HepG2 (cell line): ENCODE results near the gene REPIN1. TPM values are rescaled to one million over a fixed set of nuclear protein-coding genes. Genes with fewer than 3 reads are reported as not detected.

ENCODE experiments used
- GATAD2A ChIP-seq: IDR thresholded peaks from 2 replicates; pipeline ENCODE4 v1.6.1; 2016
- KAT7 ChIP-seq: IDR thresholded peaks from 2 replicates; pipeline ENCODE4 v1.6.1; 2018; ENCODE audit warnings: borderline replicate concordance, missing compliant biosample characterization
- NFIC ChIP-seq: IDR thresholded peaks from 2 replicates; pipeline ENCODE4 v1.6.1; 2012; ENCODE audit warnings: mild to moderate bottlenecking, low read length, inconsistent platforms
- PAX8 ChIP-seq: sonication (generic); formaldehyde crosslinking; IDR thresholded peaks from 2 replicates; pipeline ENCODE4 v1.8.0; 2022; ENCODE audit warnings: mild to moderate bottlenecking, missing genetic modification reagents, borderline replicate concordance
- SAFB2 ChIP-seq: sonication (generic); formaldehyde crosslinking; IDR thresholded peaks from 2 replicates; pipeline ENCODE4 v1.5.1; 2020; ENCODE audit warnings: missing genetic modification reagents, low read depth, mild to moderate bottlenecking, borderline replicate concordance
- SMARCE1 ChIP-seq: fragments of 450-650 bp; IDR thresholded peaks from 2 replicates; pipeline ENCODE4 v1.6.1; 2017; ENCODE audit warnings: borderline replicate concordance
- SSRP1 ChIP-seq: IDR thresholded peaks from 2 replicates; pipeline ENCODE4 v1.6.1; 2016; ENCODE audit warnings: control low read depth
- ZEB1 ChIP-seq: IDR thresholded peaks from 2 replicates; pipeline ENCODE4 v1.6.1; 2012; ENCODE audit warnings: mild to moderate bottlenecking, low read depth, inconsistent platforms; ENCODE audit not compliant: insufficient replicate concordance
- ZKSCAN5 ChIP-seq: sonication (generic); formaldehyde crosslinking; IDR thresholded peaks from 2 replicates; pipeline ENCODE4 v1.5.1; 2020; ENCODE audit warnings: mild to moderate bottlenecking, missing genetic modification reagents
- polyA plus RNA-seq, 8 experiments: library from polyadenylated mRNA; depleted of rRNA in 3 of 8; stranded (reverse) in 7 of 8; unstranded in 1 of 8; fragments of >200 nt; fragmentation: Illumina TruSeq in 4 of 8; extraction: Trizol in 4 of 8; gene quantifications; 2 replicates each; pipeline versions ENCODE4 v1.2.1 to v1.2.3, GENCODE V29; 2011 to 2016; ENCODE audit warnings: low read depth in 4 of 8, missing spikeins in 1 of 8, mixed read lengths in 1 of 8; ENCODE audit not compliant: insufficient read depth in 1 of 8
- total RNA-seq, 5 experiments: library from RNA; depleted of rRNA; stranded (reverse); fragments of >200 nt; fragmentation: Illumina TruSeq; extraction: Trizol; gene quantifications; 2 replicates each; pipeline ENCODE4 v1.2.3, GENCODE V29; 2016; ENCODE audit warnings: low read depth in 1 of 5
- TF ChIP-seq, protein P1 (sequence below): sonication (generic); formaldehyde crosslinking; IDR thresholded peaks from one replicate; pipeline ENCODE4 v1.5.1; 2020; ENCODE audit warnings: mild to moderate bottlenecking, missing genetic modification reagents; ENCODE audit errors: not compliant biosample characterization
- TF ChIP-seq, protein P2 (sequence below): sonication (generic); formaldehyde crosslinking; IDR thresholded peaks from 2 replicates; pipeline ENCODE4 v1.8.1; 2023; ENCODE audit warnings: mild to moderate bottlenecking, missing genetic modification reagents
- TF ChIP-seq, protein P3 (sequence below): sonication (generic); formaldehyde crosslinking; IDR thresholded peaks from 2 replicates; pipeline ENCODE4 v1.8.0; 2023; ENCODE audit warnings: mild to moderate bottlenecking, missing genetic modification reagents
- TF ChIP-seq, protein P4 (sequence below): sonication (generic); formaldehyde crosslinking; IDR thresholded peaks from 2 replicates; pipeline ENCODE4 v1.4.0; 2020; ENCODE audit warnings: mild to moderate bottlenecking, low read depth, missing genetic modification reagents
- TF ChIP-seq, protein P5 (sequence below): sonication (generic); formaldehyde crosslinking; IDR thresholded peaks from 2 replicates; pipeline ENCODE4 v1.5.1; 2020; ENCODE audit warnings: missing genetic modification reagents, mild to moderate bottlenecking, borderline replicate concordance
- TF ChIP-seq, protein P6 (sequence below): sonication (generic); formaldehyde crosslinking; IDR thresholded peaks from 2 replicates; pipeline ENCODE4 v1.4.0; 2020; ENCODE audit warnings: missing genetic modification reagents

Gene REPIN1
- total and polyA plus RNA-seq, 2 of the 13 experiments (the other 11 are each of a cell fraction or from before 2014, with no cell fraction given): 69.9 to 108 TPM

DNA sequence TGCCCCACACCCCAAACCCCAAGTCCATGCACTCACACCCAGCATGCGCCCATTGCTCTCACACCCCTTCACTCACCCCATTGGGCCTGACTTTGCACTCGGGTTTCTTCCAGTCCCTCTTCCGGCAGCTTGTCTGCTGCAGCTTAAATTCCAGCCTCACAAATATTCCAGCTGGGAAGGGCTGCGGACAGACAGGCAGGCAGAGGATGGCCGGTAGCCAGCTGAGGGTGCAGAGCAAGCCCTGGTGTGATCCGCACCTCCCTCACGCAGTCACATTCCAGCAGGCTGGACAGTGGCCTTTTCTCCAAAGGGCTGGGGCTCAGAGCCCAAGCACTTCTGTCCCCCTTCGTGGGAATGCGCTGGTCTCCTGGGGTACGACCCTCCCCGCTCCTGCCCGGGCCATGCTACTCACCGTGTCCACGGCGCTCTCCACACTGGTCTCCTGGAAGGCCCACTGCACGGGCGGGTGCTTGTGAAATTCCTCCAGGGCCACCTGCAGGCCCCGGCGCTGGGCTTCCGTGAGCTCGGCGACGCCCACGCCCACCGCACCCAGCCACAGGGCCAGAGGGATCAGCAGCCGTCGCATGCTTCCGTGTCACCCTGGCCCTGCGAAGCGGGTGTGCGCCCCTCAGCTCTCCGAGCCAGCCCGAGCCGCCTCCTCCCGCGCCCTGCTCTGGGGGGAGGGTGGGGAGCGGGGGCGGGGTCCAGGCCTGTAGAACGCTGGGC is 28.4 kb upstream of the REPIN1 start (continued):
- TF ChIP-seq, protein P1, sequence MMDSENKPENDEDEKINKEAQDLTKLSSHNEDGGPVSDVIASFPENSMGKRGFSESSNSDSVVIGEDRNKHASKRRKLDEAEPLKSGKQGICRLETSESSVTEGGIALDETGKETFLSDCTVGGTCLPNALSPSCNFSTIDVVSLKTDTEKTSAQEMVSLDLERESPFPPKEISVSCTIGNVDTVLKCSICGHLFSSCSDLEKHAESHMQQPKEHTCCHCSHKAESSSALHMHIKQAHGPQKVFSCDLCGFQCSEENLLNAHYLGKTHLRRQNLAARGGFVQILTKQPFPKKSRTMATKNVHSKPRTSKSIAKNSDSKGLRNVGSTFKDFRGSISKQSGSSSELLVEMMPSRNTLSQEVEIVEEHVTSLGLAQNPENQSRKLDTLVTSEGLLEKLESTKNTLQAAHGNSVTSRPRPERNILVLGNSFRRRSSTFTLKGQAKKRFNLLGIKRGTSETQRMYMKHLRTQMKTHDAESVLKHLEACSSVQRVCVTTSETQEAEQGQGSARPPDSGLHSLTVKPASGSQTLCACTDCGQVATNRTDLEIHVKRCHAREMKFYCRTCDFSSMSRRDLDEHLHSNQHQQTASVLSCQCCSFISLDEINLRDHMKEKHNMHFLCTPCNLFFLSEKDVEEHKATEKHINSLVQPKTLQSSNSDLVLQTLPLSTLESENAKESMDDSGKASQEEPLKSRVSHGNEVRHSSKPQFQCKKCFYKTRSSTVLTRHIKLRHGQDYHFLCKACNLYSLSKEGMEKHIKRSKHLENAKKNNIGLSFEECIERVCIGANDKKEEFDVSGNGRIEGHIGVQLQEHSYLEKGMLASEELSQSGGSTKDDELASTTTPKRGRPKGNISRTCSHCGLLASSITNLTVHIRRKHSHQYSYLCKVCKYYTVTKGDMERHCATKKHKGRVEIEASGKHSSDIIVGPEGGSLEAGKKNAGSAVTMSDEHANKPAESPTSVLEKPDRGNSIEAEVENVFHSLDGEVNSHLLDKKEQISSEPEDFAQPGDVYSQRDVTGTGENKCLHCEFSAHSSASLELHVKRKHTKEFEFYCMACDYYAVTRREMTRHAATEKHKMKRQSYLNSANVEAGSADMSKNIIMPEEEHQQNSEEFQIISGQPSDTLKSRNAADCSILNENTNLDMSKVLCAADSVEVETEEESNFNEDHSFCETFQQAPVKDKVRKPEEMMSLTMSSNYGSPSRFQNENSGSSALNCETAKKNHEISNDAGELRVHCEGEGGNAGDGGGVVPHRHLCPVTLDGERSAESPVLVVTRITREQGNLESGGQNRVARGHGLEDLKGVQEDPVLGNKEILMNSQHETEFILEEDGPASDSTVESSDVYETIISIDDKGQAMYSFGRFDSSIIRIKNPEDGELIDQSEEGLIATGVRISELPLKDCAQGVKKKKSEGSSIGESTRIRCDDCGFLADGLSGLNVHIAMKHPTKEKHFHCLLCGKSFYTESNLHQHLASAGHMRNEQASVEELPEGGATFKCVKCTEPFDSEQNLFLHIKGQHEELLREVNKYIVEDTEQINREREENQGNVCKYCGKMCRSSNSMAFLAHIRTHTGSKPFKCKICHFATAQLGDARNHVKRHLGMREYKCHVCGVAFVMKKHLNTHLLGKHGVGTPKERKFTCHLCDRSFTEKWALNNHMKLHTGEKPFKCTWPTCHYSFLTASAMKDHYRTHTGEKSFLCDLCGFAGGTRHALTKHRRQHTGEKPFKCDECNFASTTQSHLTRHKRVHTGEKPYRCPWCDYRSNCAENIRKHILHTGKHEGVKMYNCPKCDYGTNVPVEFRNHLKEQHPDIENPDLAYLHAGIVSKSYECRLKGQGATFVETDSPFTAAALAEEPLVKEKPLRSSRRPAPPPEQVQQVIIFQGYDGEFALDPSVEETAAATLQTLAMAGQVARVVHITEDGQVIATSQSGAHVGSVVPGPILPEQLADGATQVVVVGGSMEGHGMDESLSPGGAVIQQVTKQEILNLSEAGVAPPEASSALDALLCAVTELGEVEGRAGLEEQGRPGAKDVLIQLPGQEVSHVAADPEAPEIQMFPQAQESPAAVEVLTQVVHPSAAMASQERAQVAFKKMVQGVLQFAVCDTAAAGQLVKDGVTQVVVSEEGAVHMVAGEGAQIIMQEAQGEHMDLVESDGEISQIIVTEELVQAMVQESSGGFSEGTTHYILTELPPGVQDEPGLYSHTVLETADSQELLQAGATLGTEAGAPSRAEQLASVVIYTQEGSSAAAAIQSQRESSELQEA (CRISPR knock-in tag): no peak
- TF ChIP-seq, protein P2, sequence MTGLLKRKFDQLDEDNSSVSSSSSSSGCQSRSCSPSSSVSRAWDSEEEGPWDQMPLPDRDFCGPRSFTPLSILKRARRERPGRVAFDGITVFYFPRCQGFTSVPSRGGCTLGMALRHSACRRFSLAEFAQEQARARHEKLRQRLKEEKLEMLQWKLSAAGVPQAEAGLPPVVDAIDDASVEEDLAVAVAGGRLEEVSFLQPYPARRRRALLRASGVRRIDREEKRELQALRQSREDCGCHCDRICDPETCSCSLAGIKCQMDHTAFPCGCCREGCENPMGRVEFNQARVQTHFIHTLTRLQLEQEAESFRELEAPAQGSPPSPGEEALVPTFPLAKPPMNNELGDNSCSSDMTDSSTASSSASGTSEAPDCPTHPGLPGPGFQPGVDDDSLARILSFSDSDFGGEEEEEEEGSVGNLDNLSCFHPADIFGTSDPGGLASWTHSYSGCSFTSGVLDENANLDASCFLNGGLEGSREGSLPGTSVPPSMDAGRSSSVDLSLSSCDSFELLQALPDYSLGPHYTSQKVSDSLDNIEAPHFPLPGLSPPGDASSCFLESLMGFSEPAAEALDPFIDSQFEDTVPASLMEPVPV (CRISPR knock-in tag): peak; percentile 48; the same call in 1 of the 2 replicates
- TF ChIP-seq SSRP1 (no peak), SMARCE1 (no peak), GATAD2A (CRISPR knock-in tag) (peak; percentile 43; the same call in 1 of the 2 replicates), ZKSCAN5 (CRISPR knock-in tag) (peak; percentile 21; the same call in 1 of the 2 replicates), KAT7 (no peak), PAX8 (CRISPR knock-in tag) (no peak), NFIC (no peak), SAFB2 (no peak), ZEB1 (no peak)
- TF ChIP-seq, protein P3, sequence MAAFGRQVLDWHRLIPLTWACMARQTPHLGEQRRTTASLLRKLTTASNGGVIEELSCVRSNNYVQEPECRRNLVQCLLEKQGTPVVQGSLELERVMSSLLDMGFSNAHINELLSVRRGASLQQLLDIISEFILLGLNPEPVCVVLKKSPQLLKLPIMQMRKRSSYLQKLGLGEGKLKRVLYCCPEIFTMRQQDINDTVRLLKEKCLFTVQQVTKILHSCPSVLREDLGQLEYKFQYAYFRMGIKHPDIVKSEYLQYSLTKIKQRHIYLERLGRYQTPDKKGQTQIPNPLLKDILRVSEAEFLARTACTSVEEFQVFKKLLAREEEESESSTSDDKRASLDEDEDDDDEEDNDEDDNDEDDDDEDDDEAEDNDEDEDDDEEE (CRISPR knock-in tag): no peak
- TF ChIP-seq, protein P4, sequence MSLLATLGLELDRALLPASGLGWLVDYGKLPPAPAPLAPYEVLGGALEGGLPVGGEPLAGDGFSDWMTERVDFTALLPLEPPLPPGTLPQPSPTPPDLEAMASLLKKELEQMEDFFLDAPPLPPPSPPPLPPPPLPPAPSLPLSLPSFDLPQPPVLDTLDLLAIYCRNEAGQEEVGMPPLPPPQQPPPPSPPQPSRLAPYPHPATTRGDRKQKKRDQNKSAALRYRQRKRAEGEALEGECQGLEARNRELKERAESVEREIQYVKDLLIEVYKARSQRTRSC (CRISPR knock-in tag): no peak
- TF ChIP-seq, protein P5, sequence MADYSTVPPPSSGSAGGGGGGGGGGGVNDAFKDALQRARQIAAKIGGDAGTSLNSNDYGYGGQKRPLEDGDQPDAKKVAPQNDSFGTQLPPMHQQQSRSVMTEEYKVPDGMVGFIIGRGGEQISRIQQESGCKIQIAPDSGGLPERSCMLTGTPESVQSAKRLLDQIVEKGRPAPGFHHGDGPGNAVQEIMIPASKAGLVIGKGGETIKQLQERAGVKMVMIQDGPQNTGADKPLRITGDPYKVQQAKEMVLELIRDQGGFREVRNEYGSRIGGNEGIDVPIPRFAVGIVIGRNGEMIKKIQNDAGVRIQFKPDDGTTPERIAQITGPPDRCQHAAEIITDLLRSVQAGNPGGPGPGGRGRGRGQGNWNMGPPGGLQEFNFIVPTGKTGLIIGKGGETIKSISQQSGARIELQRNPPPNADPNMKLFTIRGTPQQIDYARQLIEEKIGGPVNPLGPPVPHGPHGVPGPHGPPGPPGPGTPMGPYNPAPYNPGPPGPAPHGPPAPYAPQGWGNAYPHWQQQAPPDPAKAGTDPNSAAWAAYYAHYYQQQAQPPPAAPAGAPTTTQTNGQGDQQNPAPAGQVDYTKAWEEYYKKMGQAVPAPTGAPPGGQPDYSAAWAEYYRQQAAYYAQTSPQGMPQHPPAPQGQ: no peak
- TF ChIP-seq, protein P6, sequence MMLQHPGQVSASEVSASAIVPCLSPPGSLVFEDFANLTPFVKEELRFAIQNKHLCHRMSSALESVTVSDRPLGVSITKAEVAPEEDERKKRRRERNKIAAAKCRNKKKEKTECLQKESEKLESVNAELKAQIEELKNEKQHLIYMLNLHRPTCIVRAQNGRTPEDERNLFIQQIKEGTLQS (CRISPR knock-in tag): no peak
